Glutamatergic neuron (in vitro differentiated cells): Measurements from ENCODE around the gene SELENOO. TPM values are rescaled to one million over a fixed set of nuclear protein-coding genes. Genes with fewer than 3 reads are reported as not detected.

Experiments used
- DNase-seq: peaks from one replicate; pipeline ENCODE4 v3.0.0; 2022
- H3K27ac Mint-ChIP-seq: one replicate; pipeline ENCODE4 v1.8.0; 2020; ENCODE audit warnings: mild to moderate bottlenecking, mixed read lengths, inconsistent platforms; ENCODE audit not compliant: unreplicated experiment
- H3K27me3 Mint-ChIP-seq: one replicate; pipeline ENCODE4 v1.8.0; 2020; ENCODE audit warnings: mild to moderate bottlenecking, moderate library complexity, mixed read lengths, inconsistent platforms; ENCODE audit not compliant: unreplicated experiment
- H3K36me3 Mint-ChIP-seq: one replicate; pipeline ENCODE4 v1.8.0; 2020; ENCODE audit warnings: mild to moderate bottlenecking, mixed read lengths, inconsistent platforms; ENCODE audit not compliant: unreplicated experiment
- H3K4me1 Mint-ChIP-seq: one replicate; pipeline ENCODE4 v1.8.0; 2020; ENCODE audit warnings: mild to moderate bottlenecking, low read depth, mixed read lengths, inconsistent platforms; ENCODE audit not compliant: unreplicated experiment
- H3K4me3 Mint-ChIP-seq: one replicate; pipeline ENCODE4 v1.8.0; 2020; ENCODE audit warnings: mild to moderate bottlenecking, mixed read lengths, inconsistent platforms; ENCODE audit not compliant: unreplicated experiment
- H3K9me3 Mint-ChIP-seq: one replicate; pipeline ENCODE4 v1.8.0; 2020; ENCODE audit warnings: mild to moderate bottlenecking, moderate library complexity, mixed read lengths, inconsistent platforms; ENCODE audit not compliant: unreplicated experiment
- CTCF ChIP-seq: fragments of 200-600 bp; sonication (generic); IDR thresholded peaks from one replicate; pipeline ENCODE4 v1.5.0; 2021; ENCODE audit not compliant: partially characterized antibody, unreplicated experiment
- total RNA-seq: library from RNA; stranded (reverse); fragmentation: NEBNext Ultra II Directional; extraction: Animal tissue kit (Norgen Biotek cat#: 25700); gene quantifications from one replicate; pipeline ENCODE4 v1.2.1, GENCODE V29; 2021; ENCODE audit not compliant: unreplicated experiment

Gene SELENOO
- total RNA-seq, 1 donor from 2014 or later, result 23.9 TPM

DNA sequence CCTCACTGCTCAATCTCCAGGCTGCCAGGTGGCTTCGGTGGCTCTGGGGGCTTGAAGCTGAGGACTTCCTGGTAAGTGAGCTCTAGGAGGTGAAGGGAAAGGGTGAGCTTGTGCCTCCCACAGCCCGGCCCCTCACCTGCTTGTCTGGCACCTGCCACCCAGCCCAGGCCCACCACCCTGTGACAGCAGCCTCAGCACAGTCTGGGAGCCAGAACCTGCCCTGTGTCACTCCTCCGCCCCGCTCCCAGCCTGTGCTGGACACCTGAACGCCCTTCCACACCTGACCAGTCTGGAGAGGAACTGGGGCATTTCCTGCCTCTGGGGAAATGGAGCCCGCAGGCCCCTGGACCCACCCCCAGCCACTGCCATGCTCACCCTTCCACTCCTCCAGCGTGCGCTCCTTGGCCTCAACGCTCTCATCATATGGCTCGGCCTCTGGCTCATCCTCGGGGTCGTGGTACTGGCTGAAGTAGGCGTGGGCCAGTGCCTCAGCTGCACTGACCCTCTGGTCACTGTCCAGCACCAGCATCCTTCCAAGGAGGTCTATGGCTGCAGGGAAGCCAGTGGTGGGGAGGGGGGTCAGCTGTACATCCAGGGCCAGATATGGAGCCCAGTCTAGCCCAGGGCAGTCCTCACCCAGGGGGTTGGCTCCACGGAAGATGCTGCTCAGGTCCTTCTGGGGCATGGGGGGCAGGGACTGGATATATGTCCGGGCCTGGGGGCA, 64.3 kb downstream of the SELENOO start:
- no peaks in the 10 kb centered on the region for H3K9me3 Mint-ChIP-seq
- peaks cover 1% of the 10 kb centered on the region for H3K4me1 Mint-ChIP-seq
- no peak overlapping the region for H3K4me3 Mint-ChIP-seq
- no peak for TF ChIP-seq CTCF
- no peaks in the 10 kb centered on the region for H3K36me3 Mint-ChIP-seq
- no peak overlapping the region for H3K27ac Mint-ChIP-seq
- DNase-seq, result no peak
- H3K27me3 Mint-ChIP-seq, result peaks cover 7% of the 10 kb centered on the region

DNA sequence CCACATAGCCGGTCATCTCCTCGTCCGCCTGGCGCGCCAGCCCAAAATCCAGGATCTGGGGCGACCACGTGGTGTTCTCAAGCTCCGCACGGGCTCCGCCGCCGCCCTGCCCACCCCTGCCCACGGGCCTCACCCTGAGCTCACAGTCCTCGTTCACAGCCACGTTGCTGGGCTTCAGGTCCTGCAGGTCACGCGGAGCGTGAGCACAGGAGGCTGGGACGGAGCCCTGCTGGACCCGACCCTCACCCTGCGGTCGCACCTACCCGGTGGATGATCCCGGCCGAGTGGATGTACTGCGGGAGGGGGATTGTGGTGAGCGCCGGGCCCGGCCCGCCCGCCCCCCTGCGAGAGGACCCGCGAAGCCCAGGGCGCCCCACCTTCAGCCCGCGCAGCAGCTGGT, 66.2 kb downstream of the SELENOO start:
- Mint-ChIP-seq H3K4me3 (no peak overlapping the region), H3K36me3 (no peaks in the 10 kb centered on the region), H3K9me3 (peaks cover 2% of the 10 kb centered on the region), H3K27ac (no peak overlapping the region), H3K27me3 (peaks cover 10% of the 10 kb centered on the region), H3K4me1 (peaks cover 1% of the 10 kb centered on the region)
- no peak for DNase-seq
- TF ChIP-seq CTCF, result no peak

Other genes starting within 250 kb of the SELENOO start
- gene PIM3, start 240.2 kb upstream of the SELENOO start, total RNA-seq, result 32.3 TPM
- not detected for gene IL17REL, start 188.2 kb upstream of the SELENOO start, total RNA-seq
- not detected for gene TTLL8, start 142.7 kb upstream of the SELENOO start, total RNA-seq
- gene MLC1, start 115.6 kb upstream of the SELENOO start, total RNA-seq, result not detected
- 0.34 TPM for gene MOV10L1, start 111.0 kb upstream of the SELENOO start, total RNA-seq
- 1.8 TPM for gene PANX2, start 30.3 kb upstream of the SELENOO start, total RNA-seq
- gene TRABD, start 15.1 kb upstream of the SELENOO start, total RNA-seq, result 31.3 TPM
- gene TUBGCP6, start 44.0 kb downstream of the SELENOO start, total RNA-seq, result 51.0 TPM
- gene HDAC10, start 50.3 kb downstream of the SELENOO start, total RNA-seq, result 88.2 TPM
- 88.5 TPM for gene MAPK12, start 60.7 kb downstream of the SELENOO start, total RNA-seq
- gene MAPK11, start 69.4 kb downstream of the SELENOO start, total RNA-seq, result 131 TPM
- 95.2 TPM for gene PLXNB2, start 106.6 kb downstream of the SELENOO start, total RNA-seq
- gene DENND6B, start 126.0 kb downstream of the SELENOO start, total RNA-seq, result 32.1 TPM
- 122 TPM for gene PPP6R2, start 142.3 kb downstream of the SELENOO start, total RNA-seq